A673 (cell line): Measurements from ENCODE around the gene NTRK3.

Experiments
- CTCF ChIP-seq: fragments of 300-800, 200-600 bp; sonication (generic); conservative IDR thresholded peaks from 2 replicates; pipeline ENCODE4 v1.5.1; 2017; ENCODE audit warnings: low read depth, mild to moderate bottlenecking, antibody characterized with exemption, low read length, moderate library complexity, mixed read lengths
- EZH2 ChIP-seq: fragments of 200-600 bp; sonication (generic); IDR thresholded peaks from 2 replicates; pipeline ENCODE4 v1.6.1; 2017; ENCODE audit warnings: borderline replicate concordance, low read depth, mild to moderate bottlenecking, mixed read lengths, antibody characterized with exemption, low read length; ENCODE audit not compliant: poor library complexity, severe bottlenecking

- no peak for TF ChIP-seq CTCF
- no peak for TF ChIP-seq EZH2
These were observed 167.4 kb downstream of the NTRK3 start for GRCh38 chr15:88089024-88089620.
